Duodenal mucosa (tissue), 2 donors: Measurements from ENCODE around the gene ZNF521.

ENCODE experiments used
- H3K27ac ChIP-seq: one replicate; pipeline ENCODE4 v1.7.0; 2013; ENCODE audit warnings: low read depth, low read length
- H3K27me3 ChIP-seq, 2 donors: one replicate each; pipeline ENCODE4 v1.7.0; 2013; ENCODE audit warnings: low read length in 2 of 2, control low read depth in 1 of 2; ENCODE audit not compliant: insufficient read depth in 2 of 2, control insufficient read depth in 1 of 2
- H3K36me3 ChIP-seq, 2 donors: one replicate each; pipeline ENCODE4 v1.7.0; 2013; ENCODE audit warnings: low read length in 2 of 2, control low read depth in 1 of 2; ENCODE audit not compliant: insufficient read depth in 2 of 2, control insufficient read depth in 1 of 2
- H3K4me1 ChIP-seq, 2 donors: one replicate each; pipeline ENCODE4 v1.7.0; 2013; ENCODE audit warnings: low read length in 2 of 2, control low read depth in 1 of 2; ENCODE audit not compliant: insufficient read depth in 2 of 2, control insufficient read depth in 1 of 2
- H3K4me3 ChIP-seq, 2 donors: one replicate each; pipeline ENCODE4 v1.7.0; 2013; ENCODE audit warnings: low read length in 2 of 2, low read depth in 1 of 2
- H3K9ac ChIP-seq, 2 donors: one replicate each; pipeline ENCODE4 v1.7.0; 2013; ENCODE audit warnings: low read length in 2 of 2, low read depth in 1 of 2
- H3K9me3 ChIP-seq, 2 donors: one replicate each; pipeline ENCODE4 v1.7.0; 2013; ENCODE audit warnings: low read length in 2 of 2, control low read depth in 1 of 2; ENCODE audit not compliant: control insufficient read depth in 1 of 2

Gene ZNF521

GRCh38 chr18:25099895-25100294, 252.1 kb downstream of the ZNF521 start:
- Histone ChIP-seq H3K9ac (no peak overlapping the region), H3K27me3 (no peaks in the 10 kb centered on the region), H3K36me3 (no peaks in the 10 kb centered on the region), H3K27ac (no peak overlapping the region), H3K4me3 (no peak overlapping the region), H3K9me3 (no peaks in the 10 kb centered on the region), H3K4me1 (peaks cover 10 to 31% of the 10 kb centered on the region in 2 donors)

GRCh38 chr18:25097569-25098056, 254.4 kb downstream of the ZNF521 start:
- Histone ChIP-seq H3K9ac (no peak overlapping the region), H3K27ac (no peak overlapping the region), H3K4me3 (no peak overlapping the region), H3K4me1 (peaks cover 15 to 46% of the 10 kb centered on the region in 2 donors), H3K9me3 (no peaks in the 10 kb centered on the region), H3K36me3 (no peaks in the 10 kb centered on the region), H3K27me3 (no peaks in the 10 kb centered on the region)

- H3K4me1 ChIP-seq: peaks cover 20 to 50% of the 10 kb centered on the region in 2 donors
- no peaks in the 10 kb centered on the region for H3K9me3 ChIP-seq
- no peak overlapping the region for H3K4me3 ChIP-seq
- no peaks in the 10 kb centered on the region for H3K27me3 ChIP-seq
- H3K9ac ChIP-seq: no peak overlapping the region
- H3K36me3 ChIP-seq: no peaks in the 10 kb centered on the region
- no peak overlapping the region for H3K27ac ChIP-seq
Measured at GRCh38 chr18:25097057-25097456, 254.9 kb downstream of the ZNF521 start.

- Histone ChIP-seq H3K9me3 (no peaks in the 10 kb centered on the region), H3K27ac (no peak overlapping the region), H3K4me3 (no peak overlapping the region), H3K36me3 (no peaks in the 10 kb centered on the region), H3K4me1 (peaks cover 12 to 35% of the 10 kb centered on the region in 2 donors), H3K9ac (no peak overlapping the region), H3K27me3 (no peaks in the 10 kb centered on the region)
Measured at GRCh38 chr18:25093141-25093540, 258.8 kb downstream of the ZNF521 start.

- no peak overlapping the region for H3K27ac ChIP-seq
- no peaks in the 10 kb centered on the region for H3K27me3 ChIP-seq
- H3K9me3 ChIP-seq: no peaks in the 10 kb centered on the region
- no peaks in the 10 kb centered on the region for H3K36me3 ChIP-seq
- peaks cover 9 to 17% of the 10 kb centered on the region in 2 donors for H3K4me1 ChIP-seq
- no peak overlapping the region for H3K9ac ChIP-seq
- no peak overlapping the region for H3K4me3 ChIP-seq
Measured at GRCh38 chr18:25089470-25089869, 262.5 kb downstream of the ZNF521 start.

GRCh38 chr18:25086876-25087275, 265.1 kb downstream of the ZNF521 start:
- H3K9me3 ChIP-seq: no peaks in the 10 kb centered on the region
- H3K27ac ChIP-seq: no peak overlapping the region
- no peak overlapping the region for H3K4me3 ChIP-seq
- no peak overlapping the region for H3K9ac ChIP-seq
- no peaks in the 10 kb centered on the region for H3K27me3 ChIP-seq
- H3K36me3 ChIP-seq: no peaks in the 10 kb centered on the region
- H3K4me1 ChIP-seq: no peaks in the 10 kb centered on the region

- Histone ChIP-seq H3K36me3 (no peaks in the 10 kb centered on the region), H3K27ac (no peak overlapping the region), H3K9ac (no peak overlapping the region), H3K4me1 (no peaks in the 10 kb centered on the region), H3K4me3 (no peak overlapping the region), H3K27me3 (no peaks in the 10 kb centered on the region), H3K9me3 (no peaks in the 10 kb centered on the region)
Measured at GRCh38 chr18:25081001-25081400, 271.0 kb downstream of the ZNF521 start.

- Histone ChIP-seq H3K4me3 (no peak overlapping the region), H3K27ac (no peak overlapping the region), H3K4me1 (no peaks in the 10 kb centered on the region), H3K36me3 (no peaks in the 10 kb centered on the region), H3K27me3 (no peaks in the 10 kb centered on the region), H3K9me3 (no peaks in the 10 kb centered on the region), H3K9ac (no peak overlapping the region)
Measured at GRCh38 chr18:25080211-25080610, 271.8 kb downstream of the ZNF521 start.

GRCh38 chr18:25077944-25078723, 273.8 kb downstream of the ZNF521 start:
- Histone ChIP-seq H3K9ac (no peak overlapping the region), H3K9me3 (no peaks in the 10 kb centered on the region), H3K27me3 (no peaks in the 10 kb centered on the region), H3K27ac (no peak overlapping the region), H3K4me3 (no peak overlapping the region), H3K36me3 (no peaks in the 10 kb centered on the region), H3K4me1 (no peaks in the 10 kb centered on the region)

GRCh38 chr18:25077038-25077943, 274.7 kb downstream of the ZNF521 start:
- Histone ChIP-seq H3K36me3 (no peaks in the 10 kb centered on the region), H3K4me1 (no peaks in the 10 kb centered on the region), H3K4me3 (no peak overlapping the region), H3K9me3 (no peaks in the 10 kb centered on the region), H3K27me3 (no peaks in the 10 kb centered on the region), H3K27ac (no peak overlapping the region), H3K9ac (no peak overlapping the region)
